Fibroblast of skin of back (primary cell): ENCODE data around the gene CSF1R.

Source experiments
- DNase-seq: peaks from one replicate; pipeline ENCODE4 v3.0.0-alpha.2; 2013

The CSF1R gene

GRCh38 chr5:150069672-150070627 lies 16.4 kb downstream of the CSF1R start:
- no peak for DNase-seq

- no peak for DNase-seq
Observed at GRCh38 chr5:150068961-150069645, 17.3 kb downstream of the CSF1R start.

- no peak for DNase-seq
Observed at GRCh38 chr5:150068472-150068871, 17.9 kb downstream of the CSF1R start.

- DNase-seq, result no peak
Observed at GRCh38 chr5:150068071-150068470, 18.3 kb downstream of the CSF1R start.

GRCh38 chr5:150067405-150067960 lies 18.9 kb downstream of the CSF1R start:
- DNase-seq, result no peak

GRCh38 chr5:150066901-150067396 lies 19.4 kb downstream of the CSF1R start:
- DNase-seq, result peak; percentile 83

GRCh38 chr5:150066436-150066835 lies 19.9 kb downstream of the CSF1R start:
- DNase-seq, result no peak

- DNase-seq, result peak; percentile 95
Observed at GRCh38 chr5:150065886-150066285, 20.5 kb downstream of the CSF1R start.

GRCh38 chr5:150065346-150065745 lies 21.0 kb downstream of the CSF1R start:
- DNase-seq, result peak; percentile 82

GRCh38 chr5:150064681-150065220 lies 21.6 kb downstream of the CSF1R start:
- DNase-seq, result no peak

- no peak for DNase-seq
Observed at GRCh38 chr5:150063638-150064037, 22.7 kb downstream of the CSF1R start.

GRCh38 chr5:150062216-150062922 lies 24.0 kb downstream of the CSF1R start:
- DNase-seq, result no peak

GRCh38 chr5:150061538-150061995 lies 24.8 kb downstream of the CSF1R start:
- DNase-seq, result no peak

- DNase-seq, result no peak
Observed at GRCh38 chr5:150060471-150060870, 25.9 kb downstream of the CSF1R start.

- no peak for DNase-seq
Observed at GRCh38 chr5:150059623-150060022, 26.7 kb downstream of the CSF1R start.

GRCh38 chr5:150058480-150059126 lies 27.8 kb downstream of the CSF1R start:
- DNase-seq, result peak; percentile 97

- no peak for DNase-seq
Observed at GRCh38 chr5:150057996-150058395, 28.4 kb downstream of the CSF1R start.

GRCh38 chr5:150057511-150057910 lies 28.8 kb downstream of the CSF1R start:
- no peak for DNase-seq

GRCh38 chr5:150057052-150057451 lies 29.3 kb downstream of the CSF1R start:
- DNase-seq, result no peak

GRCh38 chr5:150056075-150056443 lies 30.3 kb downstream of the CSF1R start:
- DNase-seq, result no peak

- no peak for DNase-seq
Observed at GRCh38 chr5:150055326-150056074, 30.9 kb downstream of the CSF1R start.
